COLO668 (cell line): ENCODE data around the gene HOXA7.
A peak's percentile ranks its signal among the peaks of the same experiment; 100 is the strongest.

Experiments used
- DNase-seq: peaks from one replicate; lab custom pipeline; 2025; ENCODE audit not compliant: unreplicated experiment; lab: John Stamatoyannopoulos, UW

Gene HOXA7

DNA sequence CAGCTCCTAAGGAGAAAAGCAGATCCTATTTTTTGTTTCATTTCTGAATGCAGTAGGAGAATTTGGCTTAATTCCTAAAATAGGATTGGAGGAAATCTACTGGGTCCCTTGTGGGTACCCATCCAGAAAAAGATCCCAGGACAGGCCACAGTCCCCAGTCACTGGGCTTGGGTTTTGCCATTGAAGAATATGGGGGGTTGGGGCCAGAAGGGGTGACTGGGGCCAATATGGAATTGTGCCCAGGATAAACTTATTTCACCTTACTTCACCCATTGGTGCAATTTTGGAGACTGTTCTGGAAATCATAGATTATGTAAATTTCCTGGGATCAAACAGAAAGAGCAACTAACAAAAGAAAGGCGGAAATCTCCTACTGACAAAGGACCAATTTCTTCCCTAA is 18.0 kb downstream of the HOXA7 start:
- DNase-seq: no peak

- no peak for DNase-seq
Measured at GRCh38 chr7:27137640-27138315, 18.7 kb downstream of the HOXA7 start.

- DNase-seq: no peak
Measured at GRCh38 chr7:27134392-27134791, 22.1 kb downstream of the HOXA7 start.

GRCh38 chr7:27133409-27134231 is 22.9 kb downstream of the HOXA7 start:
- no peak for DNase-seq

DNA sequence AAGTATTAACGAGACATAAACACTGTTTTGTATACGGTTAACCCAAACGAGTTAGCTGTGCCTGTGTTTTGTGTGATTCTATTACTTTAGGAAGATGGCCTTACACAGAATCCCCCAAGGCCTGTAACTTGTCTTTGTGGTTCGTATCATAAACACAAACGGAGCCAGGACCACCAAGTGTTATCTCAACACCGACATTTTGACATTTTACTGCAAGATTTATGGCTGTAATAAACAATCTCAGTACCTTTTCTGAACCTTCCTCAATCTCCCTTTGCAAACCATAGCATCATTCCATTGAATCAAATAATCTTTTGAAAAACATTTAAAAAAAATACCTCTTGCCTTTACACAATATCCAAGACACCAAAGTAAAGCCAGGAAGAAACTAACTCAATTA is 23.5 kb downstream of the HOXA7 start:
- no peak for DNase-seq

- DNase-seq: no peak
Measured at GRCh38 chr7:27132214-27132613, 24.3 kb downstream of the HOXA7 start.

DNA sequence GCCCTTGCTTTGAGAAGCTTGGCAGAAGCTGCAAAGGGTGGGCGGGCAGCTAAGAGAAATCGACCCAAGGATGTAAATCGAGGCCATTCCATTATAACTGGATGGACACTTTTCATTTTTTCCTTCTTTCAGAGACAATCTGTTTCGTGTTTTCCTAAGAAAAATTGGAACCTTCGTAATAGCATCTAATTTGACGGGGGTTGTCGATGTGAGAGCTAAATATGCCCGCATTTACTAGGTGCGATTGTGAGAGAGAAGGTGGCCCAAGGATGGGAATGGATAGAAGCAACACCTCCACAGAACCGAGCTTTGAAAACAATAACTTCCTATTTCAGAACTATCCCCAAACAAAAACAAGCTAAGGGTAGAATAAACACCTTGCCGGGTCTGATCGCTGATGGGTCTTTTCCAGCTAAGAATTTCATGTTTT is 25.1 kb downstream of the HOXA7 start:
- DNase-seq: no peak

- DNase-seq: peak; percentile 98
Measured at GRCh38 chr7:27130540-27131389, 25.7 kb downstream of the HOXA7 start, which contains the start of gene HOXA4. Gene HOXA4, minus strand, starts transcription at chr7:27130757. Its CDS starts 24 bp downstream, at chr7:27130733.

DNA sequence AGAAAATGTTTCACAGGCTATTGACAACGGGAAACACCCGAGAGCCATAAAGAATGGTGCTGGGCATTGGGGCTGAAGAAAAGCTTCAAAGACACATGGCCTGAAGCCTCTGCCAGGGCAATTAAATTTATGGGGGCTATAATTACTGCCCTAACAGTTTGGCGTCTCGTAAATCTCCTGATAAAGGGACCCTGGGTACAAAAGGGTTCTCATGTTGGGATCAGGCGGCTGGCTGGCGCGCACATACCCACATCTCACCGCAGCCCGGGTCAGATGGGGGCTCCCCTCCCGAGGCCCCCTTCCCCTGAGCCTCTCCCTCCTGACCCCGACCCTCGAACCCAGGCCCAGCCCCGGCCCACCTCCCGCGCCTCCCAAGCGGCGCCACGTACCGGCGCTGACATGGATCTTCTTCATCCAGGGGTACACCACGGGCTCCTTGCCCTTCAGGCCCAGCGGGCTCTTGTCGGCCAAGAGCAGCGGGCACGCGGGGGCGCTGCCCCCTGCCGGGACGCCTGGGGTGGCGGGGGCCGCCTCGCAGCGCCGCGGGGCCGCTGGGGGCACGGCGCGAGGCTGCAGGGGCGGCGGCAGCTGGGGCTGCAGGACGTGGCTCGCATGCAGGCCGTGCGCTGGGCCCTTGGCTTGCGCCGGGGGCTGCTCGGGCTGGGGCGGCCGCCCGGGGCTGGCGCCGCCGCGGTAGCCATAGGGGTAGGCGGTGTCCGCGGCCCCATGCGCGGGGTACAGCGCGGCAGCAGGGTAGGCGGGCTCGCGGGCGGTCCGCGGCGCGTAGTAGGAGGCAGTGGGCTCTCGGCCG is 26.5 kb downstream of the HOXA7 start:
- peak; percentile 85 for DNase-seq

DNA sequence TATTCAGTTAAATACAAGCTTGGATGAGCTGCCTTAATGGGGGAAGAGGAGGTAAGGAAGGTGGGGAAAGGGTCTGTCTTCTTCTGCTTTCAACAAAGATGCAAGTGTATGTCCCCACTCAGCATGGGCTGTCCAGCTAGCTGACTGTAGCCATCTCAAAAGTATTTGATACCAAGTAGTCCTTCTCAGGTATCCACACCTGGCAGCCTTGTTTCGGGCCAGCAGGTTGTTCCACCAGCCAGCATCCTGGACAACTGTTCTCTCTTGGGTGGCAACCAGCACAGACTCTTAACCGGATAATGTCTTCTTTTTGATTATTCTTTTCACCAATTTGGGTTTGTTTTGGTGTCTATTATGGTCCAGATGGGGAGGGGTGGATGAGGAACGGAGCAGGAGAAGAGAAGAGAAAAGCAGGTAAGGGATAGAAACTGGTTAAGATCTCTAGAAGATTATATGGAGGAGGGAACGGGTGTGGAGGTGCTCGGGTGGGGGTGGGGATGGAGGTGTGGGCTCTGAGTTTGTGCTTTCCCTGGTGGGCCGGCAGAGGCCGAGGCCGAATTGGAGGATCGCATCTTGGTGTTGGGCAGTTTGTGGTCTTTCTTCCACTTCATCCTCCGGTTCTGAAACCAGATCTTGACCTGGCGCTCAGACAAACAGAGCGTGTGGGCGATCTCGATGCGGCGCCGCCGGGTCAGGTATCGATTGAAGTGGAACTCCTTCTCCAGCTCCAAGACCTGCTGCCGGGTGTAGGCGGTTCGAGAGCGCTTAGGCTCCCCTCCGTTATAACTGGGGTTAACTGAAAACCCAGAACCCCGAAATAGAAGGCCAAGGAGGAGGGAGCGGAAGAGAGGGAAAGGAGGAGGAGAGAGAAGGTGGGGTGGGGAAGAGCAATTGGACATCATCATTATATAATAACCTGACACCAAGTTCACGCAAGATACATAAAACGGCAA is 27.4 kb downstream of the HOXA7 start:
- DNase-seq: no peak

DNA sequence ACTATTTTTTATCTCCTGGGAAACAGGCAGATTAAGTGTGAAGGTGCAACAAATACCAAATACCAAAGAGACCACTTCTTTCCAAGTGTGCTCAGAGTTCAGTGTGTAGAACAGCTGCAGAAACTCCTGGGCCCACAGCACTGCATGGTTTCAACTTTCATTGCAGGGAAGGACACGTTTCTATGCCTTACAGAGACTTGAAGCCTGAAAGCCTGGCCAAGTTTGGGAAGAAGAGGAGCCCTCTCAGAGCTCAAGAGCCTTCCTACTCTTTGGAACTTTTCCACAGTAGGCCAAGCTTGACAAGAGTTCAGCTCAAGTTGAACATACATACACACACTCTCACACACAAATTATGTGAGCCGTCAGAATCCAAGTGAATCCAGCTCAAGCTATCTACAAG is 28.4 kb downstream of the HOXA7 start:
- DNase-seq: no peak

DNA sequence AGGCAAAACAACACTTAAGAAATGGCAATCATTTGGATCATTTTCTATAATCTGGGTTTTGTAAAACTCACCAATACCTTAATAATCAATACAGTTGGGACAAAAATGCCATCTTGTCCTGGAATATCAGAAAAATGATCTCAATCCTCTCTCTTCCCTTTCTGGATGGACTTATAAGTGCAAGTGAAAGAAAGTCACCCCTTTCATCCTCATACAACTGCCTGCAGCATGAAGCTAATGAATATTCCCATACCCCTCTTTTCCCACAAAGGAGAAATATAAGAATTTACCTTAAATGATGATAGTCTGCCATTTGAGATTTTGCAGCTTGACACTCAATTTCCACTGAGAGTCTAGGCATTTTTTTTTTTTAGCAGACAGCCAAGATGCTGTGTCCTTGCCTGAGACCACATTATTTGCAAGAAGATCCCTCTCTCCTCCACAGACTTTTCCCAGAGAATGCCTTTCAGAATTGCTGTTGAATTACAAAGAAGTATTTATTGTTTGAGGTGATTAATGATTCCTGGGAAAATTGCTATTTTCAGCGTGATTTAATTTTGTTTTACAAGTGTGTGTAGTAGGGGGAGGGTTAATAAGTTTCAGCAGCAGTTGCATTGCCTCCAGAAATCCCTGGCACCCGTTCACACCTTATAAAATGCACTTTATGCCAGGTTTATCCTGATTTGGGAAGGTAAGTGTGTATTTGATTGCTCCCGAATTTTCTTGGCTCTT is 29.7 kb downstream of the HOXA7 start:
- DNase-seq: no peak

DNA sequence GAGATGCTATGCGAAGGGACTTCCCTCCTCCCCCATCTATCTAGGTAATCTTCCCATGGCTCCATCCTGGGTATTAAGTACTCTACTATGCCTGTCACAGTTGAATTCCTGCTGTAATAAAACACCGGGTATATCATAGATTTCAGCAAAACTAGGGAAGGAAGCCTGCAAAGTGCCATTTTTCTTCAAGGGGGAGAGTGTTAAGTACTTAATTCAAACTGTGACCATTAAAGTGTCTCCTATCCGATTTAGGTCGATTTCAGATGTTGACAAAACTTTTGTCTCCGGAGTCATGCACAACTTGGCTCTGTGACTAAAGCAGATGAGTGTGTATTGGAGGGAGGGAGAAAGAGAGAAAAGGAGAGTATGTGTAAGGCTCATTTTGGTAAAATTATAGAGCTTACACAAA is 30.5 kb downstream of the HOXA7 start:
- DNase-seq: no peak

DNA sequence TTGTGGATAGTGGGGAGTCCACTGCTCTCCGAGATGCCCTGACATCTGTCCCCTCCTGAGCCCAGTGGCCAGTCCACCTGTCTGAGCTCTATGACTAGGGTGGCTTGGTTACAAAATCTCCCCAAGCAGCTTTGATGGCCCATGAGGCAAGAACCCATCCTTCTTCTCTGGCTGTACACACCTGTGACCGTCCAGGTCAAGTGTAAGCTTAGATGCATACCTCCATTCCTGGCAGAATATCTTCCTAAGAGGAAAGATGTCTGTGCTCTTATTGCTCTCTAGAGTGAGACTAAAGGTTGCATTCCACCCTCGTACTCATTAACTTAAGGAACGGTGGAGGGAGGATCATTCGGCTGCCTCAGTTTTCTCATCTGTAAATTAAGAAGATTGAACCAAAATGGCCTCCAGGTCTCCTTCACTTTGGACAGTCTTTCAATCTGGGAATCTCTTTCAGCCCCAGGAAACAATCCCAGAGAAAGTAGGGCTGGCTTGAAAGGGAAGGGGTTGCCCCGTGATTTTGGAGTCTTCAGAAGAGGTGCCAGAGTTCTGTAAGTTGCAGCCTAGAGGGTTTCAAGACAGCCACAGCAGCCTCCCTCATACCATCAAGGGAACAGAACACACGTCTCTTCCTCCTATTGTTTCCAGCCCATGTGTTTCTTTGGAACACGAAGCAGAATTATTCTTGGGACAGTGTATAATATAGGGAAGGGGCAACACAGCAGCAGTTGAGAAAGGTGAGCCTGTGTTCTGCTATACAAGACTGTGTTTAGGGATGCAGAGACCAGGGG is 31.4 kb downstream of the HOXA7 start:
- DNase-seq: no peak

GRCh38 chr7:27124096-27124901 is 32.2 kb downstream of the HOXA7 start:
- DNase-seq: no peak

DNA sequence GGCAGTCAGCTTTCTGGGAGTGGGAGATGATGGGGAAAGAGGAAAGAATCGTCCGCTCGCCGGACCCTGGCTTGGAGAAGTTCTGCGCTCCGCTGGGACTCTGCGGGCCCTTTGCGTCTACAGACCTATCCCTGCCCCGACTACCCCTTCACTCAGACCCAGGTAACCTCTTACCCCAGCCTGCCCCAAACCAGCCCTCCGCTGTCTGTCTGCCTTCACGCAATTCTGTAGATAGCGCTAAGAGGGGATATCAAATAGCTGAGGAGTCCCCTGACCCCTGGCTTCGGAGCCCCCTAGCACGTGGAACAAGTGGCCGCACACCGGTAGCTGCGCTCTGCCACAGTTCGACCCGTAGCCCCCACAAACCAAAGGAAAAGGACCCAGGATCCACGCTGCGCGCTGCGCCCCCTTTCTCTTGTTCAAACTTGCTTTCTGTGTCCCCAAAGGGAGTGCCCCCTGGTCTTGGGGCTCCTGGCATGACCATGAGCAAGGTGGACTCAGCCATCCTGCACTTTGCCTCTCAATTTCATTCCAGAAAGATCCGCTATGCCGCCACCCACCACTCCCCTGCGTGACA is 32.9 kb downstream of the HOXA7 start:
- DNase-seq: no peak

GRCh38 chr7:27123007-27123476 is 33.4 kb downstream of the HOXA7 start:
- DNase-seq: no peak
